ENCODE measurements around the gene CCNE1. TPM values are rescaled to one million over a fixed set of nuclear protein-coding genes. Genes with fewer than 3 reads are reported as not detected.

CCNE1 gene
- total and polyA plus RNA-seq, 2 of the 13 experiments (the other 11 are each of a cell fraction or from before 2014, with no cell fraction given) = 16.0 to 50.6 TPM

- no peak for FAIRE-seq
- Histone ChIP-seq H3K36me3 (replicated peaks in 1 of 2; ENCODE audit: control insufficient read depth in 1 of 2, insufficient read depth in 2 of 2, low read length in 2 of 2) (no peaks in the 10 kb centered on the region), H3K4me2 (ENCODE audit: low read depth, low read length) (no peak overlapping the region), H3K9ac (ENCODE audit: insufficient read depth, low read depth, low read length) (no peak overlapping the region), H3K4me3 (replicated peaks in 1 of 3; ENCODE audit: insufficient read depth in 1 of 3, low read depth in 2 of 3, low read length in 3 of 3) (no peak overlapping the region), H3K27me3 (ENCODE audit: control insufficient read depth in 1 of 2, insufficient read depth in 2 of 2, low read length in 2 of 2) (peaks cover 2 to 18% of the 10 kb centered on the region in 2 experiments; a peak in 4 of 5 replicates), H3K79me2 (ENCODE audit: insufficient read depth, low read length) (no peaks in the 10 kb centered on the region), H4K20me1 (ENCODE audit: insufficient read depth, low read length) (no peaks in the 10 kb centered on the region), H3K9me3 (ENCODE audit: low read length) (no peaks in the 10 kb centered on the region), H3K4me1 (ENCODE audit: insufficient read depth, low read length) (no peaks in the 10 kb centered on the region), H2AFZ (ENCODE audit: low read length) (no peak overlapping the region), H3K27ac (ENCODE audit: extremely low read length, insufficient read depth, low read length) (no peak overlapping the region)
- in situ Hi-C loops (cut with HindIII; ENCODE audit: extremely low pct_ligation_motif_present, low pct_unique_long_range_greater_than_20kb) = no loop called here
- CTCF ChIA-PET (ENCODE audit: low intra/inter-chr PET ratio, low total read pairs) = no interaction called here
- BruUV-seq (replicated peaks) = no TSS peak
- intact Hi-C loops (cut with micrococcal nuclease; ENCODE audit: unreplicated experiment) = loop anchor here (2.0 kb wide), 1 partner anchor 103 kb away; no protein-coding TSS in a partner anchor
- DNase-seq (ENCODE audit: low spot score) = no peak
- 0% methylated on average over 1 of the region's 8 CpGs for WGBS (ENCODE audit: low lambda C conversion rate)
- POLR2A ChIA-PET = no interaction called here
- no peak for TF ChIP-seq NFKB2 (CRISPR knock-in tag; IDR thresholded peaks at IDR 0.05; ENCODE audit: borderline replicate concordance)
- TF ChIP-seq ZKSCAN8 (CRISPR knock-in tag; IDR thresholded peaks at IDR 0.05; ENCODE audit: borderline replicate concordance) = no peak
- ATAC-seq = no peak
These were observed 41.8 kb upstream of the CCNE1 start for GRCh38 chr19:29769997-29770396.

- 36% methylated on average over 7 of the region's 7 CpGs for WGBS (ENCODE audit: low lambda C conversion rate)
- peaks cover 2 to 14% of the 10 kb centered on the region in 2 experiments; a peak in 4 of 5 replicates for H3K27me3 ChIP-seq (ENCODE audit: control insufficient read depth in 1 of 2, insufficient read depth in 2 of 2, low read length in 2 of 2)
- no peak for ATAC-seq
- ChIA-PET POLR2A (no interaction called here), CTCF (ENCODE audit: low intra/inter-chr PET ratio, low total read pairs) (interaction anchor here (2.9 kb wide), 1 partner anchor 102 kb away, joined by 44 read pairs; no protein-coding TSS in a partner anchor)
- in situ Hi-C loops (cut with HindIII; ENCODE audit: extremely low pct_ligation_motif_present, low pct_unique_long_range_greater_than_20kb) (no loop called here), intact Hi-C loops (cut with micrococcal nuclease; ENCODE audit: unreplicated experiment) (loop anchor here (2.0 kb wide), 1 partner anchor 102 kb away; no protein-coding TSS in a partner anchor)
- H3K9me3 ChIP-seq (ENCODE audit: low read length) = no peaks in the 10 kb centered on the region
- no peak overlapping the region for H3K9ac ChIP-seq (ENCODE audit: insufficient read depth, low read depth, low read length)
- H3K4me2 ChIP-seq (ENCODE audit: low read depth, low read length) = no peak overlapping the region
- H3K79me2 ChIP-seq (ENCODE audit: insufficient read depth, low read length) = no peaks in the 10 kb centered on the region
- no peak overlapping the region for H3K4me3 ChIP-seq (replicated peaks in 1 of 3; ENCODE audit: insufficient read depth in 1 of 3, low read depth in 2 of 3, low read length in 3 of 3)
- H4K20me1 ChIP-seq (ENCODE audit: insufficient read depth, low read length) = no peaks in the 10 kb centered on the region
- no peaks in the 10 kb centered on the region for H3K4me1 ChIP-seq (ENCODE audit: insufficient read depth, low read length)
- no peak for DNase-seq (ENCODE audit: low spot score)
- H2AFZ ChIP-seq (ENCODE audit: low read length) = no peak overlapping the region
- TF ChIP-seq TP53 (CRISPR knock-in tag; conservative IDR thresholded peaks at IDR 0.05) = no peak
- no peak for TF ChIP-seq ZNF44 (CRISPR knock-in tag; IDR thresholded peaks at IDR 0.05)
- TF ChIP-seq HOXA5 (CRISPR knock-in tag; IDR thresholded peaks at IDR 0.05) = no peak
- no peak for TF ChIP-seq NR2F1 (CRISPR knock-in tag; IDR thresholded peaks at IDR 0.05)
- TF ChIP-seq SIN3A (IDR thresholded peaks at IDR 0.05; ENCODE audit: borderline replicate concordance, low read depth, low read length) = no peak
- TF ChIP-seq KDM5B (CRISPR knock-in tag; IDR thresholded peaks at IDR 0.05; ENCODE audit: borderline replicate concordance) = no peak
- H3K27ac ChIP-seq (ENCODE audit: extremely low read length, insufficient read depth, low read length) = no peak overlapping the region
- no peaks in the 10 kb centered on the region for H3K36me3 ChIP-seq (replicated peaks in 1 of 2; ENCODE audit: control insufficient read depth in 1 of 2, insufficient read depth in 2 of 2, low read length in 2 of 2)
- FAIRE-seq = no peak
- no TSS peak for BruUV-seq (replicated peaks)
These were observed 41.1 kb upstream of the CCNE1 start for GRCh38 chr19:29770648-29771047.
